GM12872 (cell line): ENCODE measurements around the gene CTNNB1.

Source experiments
- CTCF ChIP-seq: IDR thresholded peaks from 3 replicates; pipeline ENCODE4 v1.5.1; 2011; ENCODE audit warnings: low read depth, mild to moderate bottlenecking, low read length, moderate library complexity; ENCODE audit not compliant: insufficient read depth

Gene CTNNB1

GRCh38 chr3:41260063-41260450 is 60.8 kb downstream of the CTNNB1 start:
- TF ChIP-seq CTCF: no peak

DNA sequence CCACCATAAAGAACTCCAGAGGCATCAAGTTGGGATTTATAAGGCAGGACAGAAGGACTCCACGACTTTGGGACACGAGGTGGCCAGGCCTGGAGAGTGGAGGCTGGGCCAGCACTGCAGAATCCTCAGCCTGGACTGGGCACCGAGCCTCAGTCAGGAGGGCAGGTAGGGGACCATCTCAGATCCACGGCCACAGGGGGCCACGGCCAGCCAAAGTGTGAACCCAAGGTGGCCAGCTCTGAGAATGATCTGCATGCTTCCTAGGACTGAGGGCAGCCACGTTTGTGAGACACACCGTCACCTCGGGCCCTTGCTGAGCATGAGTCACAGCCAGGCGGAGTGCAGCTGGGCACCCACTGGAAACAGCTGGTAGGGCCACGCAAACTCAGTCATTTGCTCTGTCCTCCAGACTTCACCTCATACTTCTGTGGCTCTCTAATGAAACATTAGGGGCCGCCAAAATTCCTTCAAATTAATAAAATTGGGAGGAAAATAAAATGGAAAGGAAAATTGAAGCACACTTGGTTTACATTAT is 65.8 kb downstream of the CTNNB1 start:
- no peak for TF ChIP-seq CTCF

- TF ChIP-seq CTCF: no peak
Observed at GRCh38 chr3:41265823-41266273, 66.5 kb downstream of the CTNNB1 start.

- no peak for TF ChIP-seq CTCF
Observed at GRCh38 chr3:41267975-41268640, 68.8 kb downstream of the CTNNB1 start.

DNA sequence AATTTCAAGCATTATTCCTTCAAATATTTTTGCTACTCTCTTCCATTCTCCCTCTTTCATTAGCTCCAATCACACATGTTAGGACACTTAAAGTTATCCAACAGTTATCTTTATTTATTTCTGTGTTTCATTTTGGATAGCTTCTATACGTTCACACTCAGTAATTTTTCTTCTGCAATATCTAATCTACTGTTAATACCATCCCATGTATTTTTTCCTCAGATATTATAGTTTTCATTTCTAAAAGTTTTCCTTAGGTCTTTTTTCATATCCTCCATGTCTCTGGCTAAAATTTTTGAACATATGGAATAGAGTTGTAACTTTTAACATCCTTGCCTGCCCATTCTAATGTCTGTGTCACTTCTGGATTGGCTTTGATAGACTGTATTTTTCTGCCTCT is 73.4 kb downstream of the CTNNB1 start:
- no peak for TF ChIP-seq CTCF

DNA sequence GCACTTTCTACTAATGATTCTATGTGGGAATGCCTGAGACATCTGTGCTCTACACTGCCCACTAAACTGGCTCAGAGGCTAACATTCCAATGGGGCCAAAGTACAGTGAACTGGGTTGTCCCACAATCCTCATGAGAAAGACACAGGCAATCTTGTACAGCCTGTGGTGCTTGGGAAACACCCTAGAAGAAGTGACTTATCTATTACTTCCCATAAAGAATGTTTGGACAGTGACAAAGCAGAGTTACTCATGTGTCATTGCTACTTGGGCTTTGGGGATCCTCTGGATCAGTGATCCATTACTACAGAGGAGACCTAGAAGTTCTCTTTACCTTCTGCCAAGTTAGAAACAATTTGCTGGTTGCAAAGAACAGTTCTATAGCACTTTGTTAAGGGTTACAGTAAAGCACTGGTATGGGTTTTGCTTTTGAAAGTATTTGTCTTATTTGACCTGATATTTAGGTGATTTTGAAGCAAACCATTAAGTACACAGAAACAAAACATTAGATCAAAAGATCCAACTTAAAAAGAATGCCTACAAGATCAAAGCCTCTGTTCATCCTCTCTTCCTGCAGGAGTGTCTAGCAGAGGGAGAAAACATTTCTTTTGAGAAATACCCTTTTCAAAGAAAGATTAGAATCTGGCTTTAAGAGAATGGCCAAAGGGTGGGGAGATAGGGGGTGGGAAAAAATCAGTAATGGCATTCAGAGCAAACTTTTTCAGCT is 75.8 kb downstream of the CTNNB1 start:
- TF ChIP-seq CTCF: no peak

DNA sequence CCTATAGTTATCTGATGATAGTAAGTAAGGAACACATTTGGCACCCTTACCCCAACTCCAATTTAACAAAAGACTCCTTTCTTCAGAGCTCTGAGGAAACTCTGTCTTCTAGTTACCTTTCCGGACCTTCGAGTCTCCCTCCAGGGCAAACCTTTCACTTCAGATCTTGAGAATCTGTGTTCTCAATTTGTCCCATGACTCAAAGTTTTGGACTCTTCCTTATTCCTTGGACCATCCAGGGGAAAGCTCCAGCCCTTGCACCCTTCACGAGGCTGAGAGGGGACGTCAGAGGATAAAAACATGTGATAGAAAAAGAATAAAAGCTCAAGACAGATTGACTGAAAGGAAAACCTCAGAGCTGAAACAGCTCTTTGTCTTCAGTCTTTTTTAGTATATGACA is 76.9 kb downstream of the CTNNB1 start:
- TF ChIP-seq CTCF: no peak
